Measurements from ENCODE around the gene NLGN4Y. TPM values are rescaled to one million over a fixed set of nuclear protein-coding genes. Genes with fewer than 3 reads are reported as not detected.

Gene NLGN4Y
- 2.3 to 4.4 TPM (median 3.2 TPM) in 5 replicates for total RNA-seq (2022; extraction: Qiagen RNA extraction; ENCODE audit: low read depth)

DNA sequence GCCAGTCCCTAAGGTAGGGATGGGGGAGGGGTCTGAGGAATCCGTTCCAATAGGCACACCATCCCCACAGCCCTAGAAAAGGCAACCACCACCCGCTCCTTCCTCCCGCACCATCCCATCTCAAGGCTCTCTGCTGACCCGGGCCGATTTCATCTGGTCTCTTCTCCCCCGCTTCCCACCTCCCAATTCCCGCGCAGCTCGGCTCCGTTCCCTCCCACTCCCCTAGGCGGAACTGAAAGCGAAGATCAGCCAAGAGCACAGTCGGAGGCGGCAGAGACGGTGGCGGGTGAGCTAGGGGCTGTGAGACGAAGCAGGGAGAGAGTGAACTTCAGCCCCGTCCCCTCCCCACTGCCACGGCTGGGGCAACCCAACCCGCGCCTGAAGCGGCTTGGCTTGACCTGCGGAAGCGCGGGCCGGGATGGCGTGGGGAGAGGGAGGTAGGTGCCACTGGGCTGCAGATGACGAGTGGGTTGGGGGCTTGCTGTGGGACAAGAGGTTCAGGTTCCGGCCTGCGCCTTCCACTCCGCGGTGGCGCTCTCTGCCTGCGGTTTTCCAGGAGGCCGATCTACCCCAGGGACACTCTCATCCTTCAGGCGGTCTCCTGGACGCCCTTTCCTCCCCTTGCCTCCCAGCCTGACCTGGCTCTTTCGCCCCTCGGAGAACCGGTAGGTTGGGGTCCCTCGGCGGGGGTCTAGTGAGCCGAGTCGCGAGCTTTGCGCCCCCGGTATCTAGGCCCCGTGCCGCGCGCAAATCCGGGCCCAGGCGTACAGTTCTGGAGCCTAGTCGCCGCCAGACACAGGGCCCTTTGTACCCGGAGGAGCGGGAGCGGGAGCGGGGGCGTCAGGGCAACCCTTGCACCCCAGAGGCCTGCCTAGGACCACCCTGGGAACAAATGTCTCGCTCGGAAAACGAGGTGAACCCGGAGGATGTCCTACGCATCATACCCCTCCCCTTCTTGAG lies at the start of gene NLGN4Y:
Gene NLGN4Y, plus strand, starts transcription at position 258 of the 960 bp plus-strand sequence. CDS start 97,591 bp downstream, outside the sequence.

